Vagina (tissue), 2 donors: Measurements from ENCODE around the gene CRAMP1. TPM values are rescaled to one million over a fixed set of nuclear protein-coding genes. Genes with fewer than 3 reads are reported as not detected.
A peak's percentile ranks its signal among the peaks of the same experiment; 100 is the strongest.

Source experiments
- DNase-seq, 2 donors: peaks; one replicate each; pipeline ENCODE4 v3.0.0-alpha.2; 2017; ENCODE audit errors: extremely low spot score in 2 of 2
- H3K27ac ChIP-seq: fragments of 200-600 bp; sonication (generic); one replicate; pipeline ENCODE4 v1.5.1; 2019
- H3K27me3 ChIP-seq: fragments of 200-600 bp; sonication (generic); one replicate; pipeline ENCODE4 v1.5.1; 2019
- H3K36me3 ChIP-seq, 2 donors: fragments of 200-600 bp; sonication (generic); one replicate each; pipeline ENCODE4 v1.5.1; 2017 to 2019
- H3K4me1 ChIP-seq: fragments of 200-600 bp; sonication (generic); one replicate; pipeline ENCODE4 v1.5.1; 2019
- H3K4me3 ChIP-seq, 2 donors: fragments of 200-600 bp; sonication (generic); 1 replicate in 1 of 2; 2 replicates in 1 of 2; pipeline ENCODE4 v1.5.1; 2016 to 2019
- H3K9me3 ChIP-seq: fragments of 200-600 bp; sonication (generic); one replicate; pipeline ENCODE4 v1.5.1; 2019
- CTCF ChIP-seq, 3 experiments: fragments of 450-650 bp in 2 of 3; fragments of 200-600 bp in 1 of 3; sonication (generic) in 1 of 3; IDR thresholded peaks; one replicate each; pipeline ENCODE4 v1.5.1; 2017 to 2019; ENCODE audit warnings: antibody characterized with exemption in 3 of 3, mild to moderate bottlenecking in 2 of 3, moderate library complexity in 2 of 3
- POLR2A ChIP-seq, 2 donors: fragments of 450-650 bp; IDR thresholded peaks; one replicate each; pipeline ENCODE4 v1.6.1; 2017; ENCODE audit warnings: antibody characterized with exemption in 2 of 2, mild to moderate bottlenecking in 2 of 2, moderate library complexity in 2 of 2
- POLR2AphosphoS5 ChIP-seq, 2 donors: sonication (generic); formaldehyde crosslinking; IDR thresholded peaks; one replicate each; pipeline ENCODE4 v1.9.0; 2017; ENCODE audit warnings: antibody characterized with exemption in 2 of 2, mild to moderate bottlenecking in 2 of 2, low read depth in 1 of 2; ENCODE audit not compliant: insufficient read depth in 1 of 2
- intact Hi-C: fragments of 100-400 bp; cut with DNase I; formaldehyde crosslinking; loops from one replicate; pipeline ENCODE4 v1.15.1; 2023
- total RNA-seq: library from RNA; depleted of rRNA; stranded (reverse); fragments of >200 nt; gene quantifications from one replicate; pipeline ENCODE4 v1.2.3, GENCODE V29; 2016

The CRAMP1 gene
- total RNA-seq, 1 donor from 2014 or later = 13.8 TPM

- Histone ChIP-seq H3K36me3 (peaks cover 0 to under 1% of the 10 kb centered on the region in 2 donors), H3K4me3 (no peak overlapping the region), H3K4me1 (peaks cover 18% of the 10 kb centered on the region), H3K9me3 (no peaks in the 10 kb centered on the region), H3K27ac (no peak overlapping the region), H3K27me3 (no peaks in the 10 kb centered on the region)
- intact Hi-C loops = no loop called here
- TF ChIP-seq CTCF (IDR thresholded peaks at IDR 0.05) (no peak), POLR2A (IDR thresholded peaks at IDR 0.05) (no peak), POLR2AphosphoS5 (IDR thresholded peaks at IDR 0.05; ENCODE audit: insufficient read depth in 1 of 2, low read depth in 1 of 2) (no peak)
- no peak for DNase-seq
Observed at GRCh38 chr16:1606774-1607173, 5.4 kb upstream of the CRAMP1 start.

- TF ChIP-seq CTCF (IDR thresholded peaks at IDR 0.05) (no peak), POLR2A (IDR thresholded peaks at IDR 0.05) (no peak), POLR2AphosphoS5 (IDR thresholded peaks at IDR 0.05; ENCODE audit: insufficient read depth in 1 of 2, low read depth in 1 of 2) (no peak)
- DNase-seq = no peak
- Histone ChIP-seq H3K27ac (no peak overlapping the region), H3K4me1 (peaks cover 23% of the 10 kb centered on the region), H3K36me3 (no peaks in the 10 kb centered on the region), H3K27me3 (no peaks in the 10 kb centered on the region), H3K9me3 (no peaks in the 10 kb centered on the region), H3K4me3 (no peak overlapping the region)
- intact Hi-C loops = no loop called here
Observed at GRCh38 chr16:1607971-1608370, 4.2 kb upstream of the CRAMP1 start.

GRCh38 chr16:1610071-1610898 is 1.9 kb upstream of the CRAMP1 start:
- Histone ChIP-seq H3K9me3 (no peaks in the 10 kb centered on the region), H3K4me3 (peak overlapping the region; percentile 93 to 99), H3K36me3 (no peaks in the 10 kb centered on the region), H3K4me1 (peaks cover 38% of the 10 kb centered on the region), H3K27me3 (no peaks in the 10 kb centered on the region), H3K27ac (peak overlapping the region; percentile 78)
- DNase-seq = no peak
- intact Hi-C loops = loop anchor here (5.0 to 10.0 kb wide), 4 partner anchors 63 to 115 kb away; partner anchors contain the start of genes MAPK8IP3, TELO2 and TMEM204
- TF ChIP-seq POLR2AphosphoS5 (IDR thresholded peaks at IDR 0.05; ENCODE audit: insufficient read depth in 1 of 2, low read depth in 1 of 2) (peak; percentile 66 to 80), POLR2A (IDR thresholded peaks at IDR 0.05) (no peak)

- peaks cover 45% of the 10 kb centered on the region for H3K4me1 ChIP-seq
- no peaks in the 10 kb centered on the region for H3K36me3 ChIP-seq
- TF ChIP-seq POLR2AphosphoS5 (IDR thresholded peaks at IDR 0.05; ENCODE audit: insufficient read depth in 1 of 2, low read depth in 1 of 2) = peak; percentile 3 to 56
- TF ChIP-seq CTCF (IDR thresholded peaks at IDR 0.05) = no peak
- peak overlapping the region; percentile 78 for H3K27ac ChIP-seq
- intact Hi-C loops = loop anchor here (5.0 to 10.0 kb wide), 4 partner anchors 64 to 116 kb away; partner anchors contain the start of genes MAPK8IP3, TELO2 and TMEM204
- peak in 1 of 2 donors; percentile 90 for DNase-seq
- H3K27me3 ChIP-seq = no peaks in the 10 kb centered on the region
- no peaks in the 10 kb centered on the region for H3K9me3 ChIP-seq
- H3K4me3 ChIP-seq = peak overlapping the region; percentile 93 to 99
Observed at GRCh38 chr16:1610899-1611632, 1.1 kb upstream of the CRAMP1 start.

- Histone ChIP-seq H3K36me3 (peaks cover 0 to 7% of the 10 kb centered on the region in 2 donors), H3K4me3 (peak overlapping the region; percentile 93 to 99), H3K4me1 (peaks cover 51% of the 10 kb centered on the region), H3K27me3 (no peaks in the 10 kb centered on the region), H3K9me3 (no peaks in the 10 kb centered on the region), H3K27ac (no peak overlapping the region)
- intact Hi-C loops = loop anchor here (5.0 to 10.0 kb wide), 4 partner anchors 66 to 118 kb away; partner anchors contain the start of genes MAPK8IP3, TELO2 and TMEM204
- no peak for TF ChIP-seq CTCF (IDR thresholded peaks at IDR 0.05)
- TF ChIP-seq POLR2AphosphoS5 (IDR thresholded peaks at IDR 0.05; ENCODE audit: insufficient read depth in 1 of 2, low read depth in 1 of 2) = no peak
- TF ChIP-seq POLR2A (IDR thresholded peaks at IDR 0.05) = no peak
- DNase-seq = no peak
Observed at GRCh38 chr16:1613211-1613622, 1.1 kb downstream of the CRAMP1 start.
